SJCRH30 (cell line): ENCODE results near the gene ATXN10. TPM values are rescaled to one million over a fixed set of nuclear protein-coding genes. Genes with fewer than 3 reads are reported as not detected.

Experiments used
- DNase-seq, 2 experiments: peaks; one replicate each; pipeline ENCODE4 v3.0.0-alpha.2; 2015 to 2020
- H3K27ac ChIP-seq: fragments of 250-450 bp; sonication (Bioruptor Pico); 2 replicates; pipeline ENCODE4 v1.5.1; 2020; ENCODE audit warnings: mild to moderate bottlenecking, moderate library complexity
- H3K27me3 ChIP-seq: fragments of 250-450 bp; sonication (Bioruptor Pico); 2 replicates; pipeline ENCODE4 v1.5.1; 2020; ENCODE audit warnings: mild to moderate bottlenecking, moderate library complexity
- H3K36me3 ChIP-seq: fragments of 250-450 bp; sonication (Bioruptor Pico); 2 replicates; pipeline ENCODE4 v1.5.1; 2020; ENCODE audit warnings: mild to moderate bottlenecking, moderate library complexity
- H3K4me1 ChIP-seq: fragments of 250-450 bp; sonication (Bioruptor Pico); 2 replicates; pipeline ENCODE4 v1.5.1; 2020; ENCODE audit warnings: mild to moderate bottlenecking, moderate library complexity
- H3K4me3 ChIP-seq: fragments of 250-450 bp; sonication (Bioruptor Pico); 2 replicates; pipeline ENCODE4 v1.5.1; 2020; ENCODE audit warnings: mild to moderate bottlenecking, moderate library complexity
- H3K9me3 ChIP-seq: fragments of 250-450 bp; sonication (Bioruptor Pico); replicated peaks from 2 replicates; pipeline ENCODE4 v1.5.1; 2020; ENCODE audit warnings: mild to moderate bottlenecking, moderate library complexity
- total RNA-seq: library from RNA; depleted of rRNA; stranded (reverse); fragments of >200 nt; shearing (Covaris generic); gene quantifications from 2 replicates; pipeline ENCODE4 v1.2.3, GENCODE V29; 2014; rRNA removed

ATXN10 gene
- total RNA-seq, 1 experiment from 2014 or later: 38.4 TPM

DNA sequence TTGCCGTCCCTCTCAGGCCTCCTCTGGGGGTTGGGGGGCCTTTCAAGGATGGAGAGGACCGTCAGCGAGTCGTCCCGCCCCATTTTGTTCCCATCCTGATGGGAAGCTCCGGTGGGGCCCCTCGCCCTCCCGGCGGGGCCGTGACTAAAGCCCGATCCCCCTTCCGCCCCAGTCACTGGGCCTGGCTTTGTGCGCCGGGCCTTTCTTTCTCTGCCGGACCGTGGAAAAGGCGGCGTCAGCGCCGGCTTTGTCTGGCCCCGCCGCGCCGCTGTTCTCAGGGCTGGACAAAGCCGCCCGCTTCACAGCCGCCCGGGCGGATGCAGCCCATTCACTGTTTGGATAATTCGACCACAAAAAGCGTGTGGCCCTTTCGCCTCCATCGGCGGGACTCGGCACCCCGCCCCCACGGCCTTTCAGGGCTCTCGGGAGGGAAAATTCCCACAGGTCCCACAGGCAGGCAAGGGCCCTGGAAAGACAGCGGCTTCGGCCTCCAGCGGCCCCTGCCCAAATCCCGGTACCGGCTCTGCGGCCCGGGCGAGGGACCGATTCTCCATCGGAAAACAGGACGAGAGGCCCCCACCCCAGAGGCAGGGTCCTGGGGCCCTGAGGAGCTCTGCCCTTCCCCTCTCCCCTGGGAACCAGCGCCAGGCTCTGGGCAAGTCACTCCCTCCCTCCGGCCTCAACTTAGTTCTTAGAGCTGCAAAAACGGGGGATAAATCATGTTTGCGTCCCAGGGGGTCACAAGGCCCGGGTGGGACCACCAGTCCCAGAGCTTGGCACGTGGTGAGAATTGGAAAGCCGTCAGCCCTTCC lies 218.1 kb downstream of the ATXN10 start:
- DNase-seq: no peak
- Histone ChIP-seq H3K4me1 (no peaks in the 10 kb centered on the region), H3K36me3 (no peaks in the 10 kb centered on the region), H3K27me3 (no peaks in the 10 kb centered on the region), H3K27ac (no peak overlapping the region), H3K9me3 (no peaks in the 10 kb centered on the region), H3K4me3 (no peak overlapping the region)

- Histone ChIP-seq H3K4me3 (no peak overlapping the region), H3K27ac (no peak overlapping the region), H3K4me1 (no peaks in the 10 kb centered on the region), H3K9me3 (no peaks in the 10 kb centered on the region), H3K27me3 (no peaks in the 10 kb centered on the region), H3K36me3 (no peaks in the 10 kb centered on the region)
- no peak for DNase-seq
These were observed 218.7 kb downstream of the ATXN10 start for GRCh38 chr22:45890351-45890635.

- H3K9me3 ChIP-seq: no peaks in the 10 kb centered on the region
- no peaks in the 10 kb centered on the region; the same call in 1 of the 2 replicates for H3K4me1 ChIP-seq
- DNase-seq: no peak
- no peaks in the 10 kb centered on the region for H3K36me3 ChIP-seq
- no peaks in the 10 kb centered on the region for H3K27me3 ChIP-seq
- no peak overlapping the region for H3K4me3 ChIP-seq
- no peak overlapping the region for H3K27ac ChIP-seq
These were observed 219.4 kb downstream of the ATXN10 start for GRCh38 chr22:45891021-45891421.

- DNase-seq: no peak
- H3K9me3 ChIP-seq: no peaks in the 10 kb centered on the region
- H3K27ac ChIP-seq: no peak overlapping the region
- no peaks in the 10 kb centered on the region for H3K36me3 ChIP-seq
- no peak overlapping the region for H3K4me3 ChIP-seq
- peaks cover 5% of the 10 kb centered on the region; the same call in 1 of the 2 replicates for H3K4me1 ChIP-seq
- no peaks in the 10 kb centered on the region for H3K27me3 ChIP-seq
These were observed 219.9 kb downstream of the ATXN10 start for GRCh38 chr22:45891471-45891995.

GRCh38 chr22:45891996-45892621 lies 220.5 kb downstream of the ATXN10 start:
- Histone ChIP-seq H3K9me3 (no peaks in the 10 kb centered on the region), H3K4me1 (peaks cover 7% of the 10 kb centered on the region; the same call in 1 of the 2 replicates), H3K27me3 (no peaks in the 10 kb centered on the region), H3K36me3 (no peaks in the 10 kb centered on the region), H3K27ac (no peak overlapping the region), H3K4me3 (no peak overlapping the region)
- DNase-seq: no peak

DNA sequence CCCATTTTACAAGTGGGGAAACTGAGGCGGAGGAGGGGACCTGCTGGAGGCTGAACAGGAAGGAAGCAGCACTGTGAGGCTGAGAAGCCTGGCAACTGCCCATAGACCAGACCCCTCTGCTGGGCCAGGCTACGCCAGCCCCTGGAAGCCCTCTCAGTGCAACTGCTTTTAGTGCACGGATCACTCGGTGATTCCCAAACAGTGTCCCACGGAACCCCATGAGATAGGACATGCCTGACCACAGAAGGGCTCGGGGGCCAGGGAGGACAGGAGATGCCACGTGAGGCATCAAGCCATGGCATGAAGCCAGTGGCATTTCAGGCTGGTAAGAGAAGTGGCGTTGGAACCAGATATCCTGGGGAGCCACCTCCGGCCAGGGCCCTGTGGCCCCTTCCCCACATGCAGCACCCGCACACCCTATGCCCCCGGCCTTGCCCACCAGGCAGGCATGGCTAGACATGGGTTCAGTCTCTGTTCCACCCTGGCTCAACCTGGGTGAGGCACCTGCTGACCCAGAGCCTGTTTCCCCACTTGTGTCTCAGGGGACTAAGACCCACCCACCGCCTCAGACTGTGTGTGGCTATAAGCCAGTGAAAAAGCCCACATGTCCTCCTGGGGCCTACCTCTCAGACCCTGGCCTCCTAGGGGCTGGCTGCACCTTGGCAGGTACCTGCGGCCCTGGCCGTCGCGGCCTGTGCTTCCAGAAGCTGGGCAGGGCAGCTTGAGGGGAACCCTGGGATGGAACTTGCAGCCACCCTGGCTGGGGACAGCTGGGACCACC lies 221.2 kb downstream of the ATXN10 start:
- H3K27ac ChIP-seq: no peak overlapping the region
- DNase-seq: no peak
- H3K4me1 ChIP-seq: peaks cover 7% of the 10 kb centered on the region; the same call in 1 of the 2 replicates
- H3K9me3 ChIP-seq: no peaks in the 10 kb centered on the region
- H3K4me3 ChIP-seq: no peak overlapping the region
- no peaks in the 10 kb centered on the region for H3K36me3 ChIP-seq
- no peaks in the 10 kb centered on the region for H3K27me3 ChIP-seq

- no peak for DNase-seq
- Histone ChIP-seq H3K4me1 (peaks cover 7% of the 10 kb centered on the region; the same call in 1 of the 2 replicates), H3K4me3 (no peak overlapping the region), H3K27ac (no peak overlapping the region), H3K27me3 (no peaks in the 10 kb centered on the region), H3K36me3 (no peaks in the 10 kb centered on the region), H3K9me3 (no peaks in the 10 kb centered on the region)
These were observed 221.9 kb downstream of the ATXN10 start for GRCh38 chr22:45893516-45893915.

Other genes with a start within 250 kb of the ATXN10 start
- 19.6 and 21.0 TPM in 2 replicates for gene FBLN1, start 169.0 kb upstream of the ATXN10 start, total RNA-seq